VCaP (cell line): ENCODE measurements around the gene MYLK2.

Source experiments
- H3K27ac ChIP-seq: fragments of 450-650 bp; 2 replicates; pipeline ENCODE4 v1.5.1; 2017
- TF ChIP-seq, protein P1 (sequence below): fragments of 450-650 bp; conservative IDR thresholded peaks from 2 replicates; pipeline ENCODE4 v1.5.1; 2017; ENCODE audit warnings: mild to moderate bottlenecking, moderate library complexity

MYLK2 gene

DNA sequence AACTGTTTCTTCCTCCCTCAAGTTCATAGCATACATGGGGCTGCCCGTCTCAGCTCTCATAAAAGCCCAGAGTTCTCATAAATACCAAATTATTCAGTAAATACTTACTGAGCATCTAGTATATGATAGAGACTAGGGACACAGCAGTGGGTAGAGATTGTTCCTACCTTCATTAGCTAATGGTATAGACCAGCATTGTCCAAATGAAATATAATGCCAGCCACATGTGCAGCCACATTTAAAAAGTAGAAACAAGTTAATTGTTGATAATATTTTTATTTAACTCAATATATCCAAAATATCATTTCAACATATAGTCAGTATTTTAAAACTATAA is 52.4 kb downstream of the MYLK2 start:
- no peak overlapping the region for H3K27ac ChIP-seq
- TF ChIP-seq, protein P1, sequence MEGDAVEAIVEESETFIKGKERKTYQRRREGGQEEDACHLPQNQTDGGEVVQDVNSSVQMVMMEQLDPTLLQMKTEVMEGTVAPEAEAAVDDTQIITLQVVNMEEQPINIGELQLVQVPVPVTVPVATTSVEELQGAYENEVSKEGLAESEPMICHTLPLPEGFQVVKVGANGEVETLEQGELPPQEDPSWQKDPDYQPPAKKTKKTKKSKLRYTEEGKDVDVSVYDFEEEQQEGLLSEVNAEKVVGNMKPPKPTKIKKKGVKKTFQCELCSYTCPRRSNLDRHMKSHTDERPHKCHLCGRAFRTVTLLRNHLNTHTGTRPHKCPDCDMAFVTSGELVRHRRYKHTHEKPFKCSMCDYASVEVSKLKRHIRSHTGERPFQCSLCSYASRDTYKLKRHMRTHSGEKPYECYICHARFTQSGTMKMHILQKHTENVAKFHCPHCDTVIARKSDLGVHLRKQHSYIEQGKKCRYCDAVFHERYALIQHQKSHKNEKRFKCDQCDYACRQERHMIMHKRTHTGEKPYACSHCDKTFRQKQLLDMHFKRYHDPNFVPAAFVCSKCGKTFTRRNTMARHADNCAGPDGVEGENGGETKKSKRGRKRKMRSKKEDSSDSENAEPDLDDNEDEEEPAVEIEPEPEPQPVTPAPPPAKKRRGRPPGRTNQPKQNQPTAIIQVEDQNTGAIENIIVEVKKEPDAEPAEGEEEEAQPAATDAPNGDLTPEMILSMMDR = no peak

- H3K27ac ChIP-seq = no peak overlapping the region
- TF ChIP-seq, protein P1 = no peak
These were observed 53.2 kb downstream of the MYLK2 start for GRCh38 chr20:31872406-31872805.

GRCh38 chr20:31875671-31876070 is 56.5 kb downstream of the MYLK2 start:
- no peak overlapping the region for H3K27ac ChIP-seq
- TF ChIP-seq, protein P1 = no peak

DNA sequence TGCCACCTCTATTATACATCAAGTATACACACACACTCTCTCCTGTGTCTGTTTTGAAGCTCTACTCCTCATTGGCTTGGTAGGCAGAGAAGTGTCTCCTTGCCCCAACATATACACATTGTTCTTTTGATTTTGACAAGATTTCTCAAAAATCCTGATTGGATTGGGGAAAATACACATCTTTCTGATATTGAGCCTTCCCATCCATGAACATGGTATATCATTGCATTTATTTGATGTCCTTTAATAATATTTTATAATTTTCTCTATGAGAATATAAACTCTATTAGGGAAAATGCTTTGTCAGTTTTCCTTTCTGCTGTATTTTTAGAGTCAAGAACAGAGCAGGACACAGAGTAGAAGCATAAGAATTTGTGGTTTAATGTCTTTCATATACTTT is 58.5 kb downstream of the MYLK2 start:
- TF ChIP-seq, protein P1 = no peak
- no peak overlapping the region for H3K27ac ChIP-seq

DNA sequence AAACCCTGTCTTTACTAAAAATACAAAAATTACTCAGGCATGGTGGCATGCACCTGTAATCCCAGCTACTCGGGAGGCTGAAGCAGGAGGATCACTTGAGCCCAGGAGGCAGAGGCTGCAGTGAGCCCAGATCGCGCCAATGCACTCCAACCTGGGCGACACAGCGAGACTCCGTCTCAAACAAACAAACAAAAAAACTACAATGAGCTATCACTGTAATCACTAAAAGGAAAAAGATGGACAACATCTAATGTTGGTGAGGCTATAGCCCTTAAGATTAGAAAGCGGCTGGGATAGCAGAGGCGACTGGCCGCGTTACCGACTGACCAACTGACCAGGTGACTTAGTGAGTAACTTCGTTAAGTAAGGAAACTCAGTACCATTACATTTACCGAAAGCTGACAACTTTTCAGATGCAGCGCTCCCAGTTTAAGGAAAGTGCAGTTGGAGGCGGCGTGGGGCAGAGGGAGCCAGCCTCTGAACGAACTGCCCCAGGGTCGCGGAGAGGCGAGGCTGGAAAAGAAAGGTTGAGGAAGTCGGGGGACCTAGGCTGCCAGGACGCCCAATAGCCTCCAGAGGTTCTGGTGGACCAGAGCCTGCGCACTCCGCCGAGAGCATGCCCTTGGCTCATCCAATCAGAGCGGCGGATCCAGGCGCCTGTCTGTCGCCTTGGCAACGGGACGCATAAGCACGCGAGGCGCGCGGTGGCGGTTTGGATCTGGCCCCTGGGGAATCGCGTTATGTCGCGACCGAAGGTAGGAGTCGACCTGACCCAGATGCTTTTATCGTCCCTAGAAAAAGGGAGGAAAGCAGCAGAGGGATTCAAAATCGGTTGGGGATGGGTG is 60.2 kb downstream of the MYLK2 start:
- TF ChIP-seq, protein P1 = no peak
- H3K27ac ChIP-seq = peak overlapping the region; percentile 44; the same call in 1 of the 2 replicates

DNA sequence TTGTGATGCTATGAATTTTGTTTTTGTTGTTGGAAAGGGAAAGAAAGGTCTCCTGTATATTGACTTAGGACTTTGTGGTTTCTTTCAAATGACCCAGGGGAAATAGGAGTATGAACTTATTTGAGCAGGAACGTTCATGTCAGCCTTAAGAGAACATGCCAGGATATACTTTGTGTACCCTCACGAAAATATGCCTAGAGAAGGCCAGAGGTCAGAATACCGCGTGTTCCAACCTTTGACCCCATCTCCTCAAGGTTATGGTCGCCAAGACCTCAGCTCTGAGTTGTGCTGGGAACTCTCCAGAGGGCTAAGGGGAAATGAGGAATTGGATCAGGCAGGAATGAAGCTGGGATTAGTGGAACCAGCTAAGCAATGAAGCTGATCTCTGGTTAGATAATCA is 62.8 kb downstream of the MYLK2 start:
- H3K27ac ChIP-seq = no peak overlapping the region
- TF ChIP-seq, protein P1 = no peak

- no peak overlapping the region for H3K27ac ChIP-seq
- TF ChIP-seq, protein P1 = no peak
These were observed 64.7 kb downstream of the MYLK2 start for GRCh38 chr20:31883829-31884228.
